ENCODE results near the gene ZSCAN26. TPM values are rescaled to one million over a fixed set of nuclear protein-coding genes. Genes with fewer than 3 reads are reported as not detected.
A peak's percentile ranks its signal among the peaks of the same experiment; 100 is the strongest.
"Not testable (repeated sequence)": the region's sequence is repeated elsewhere in the genome, so short reads cannot be mapped to it uniquely, and the experiment has no call there.

Gene ZSCAN26
- total and polyA plus RNA-seq, 4 donors: 2.8 to 9.7 (median 6.1) TPM

GRCh38 chr6:28303570-28303969 is 36.6 kb downstream of the ZSCAN26 start:
- peaks cover 0 to 8% (median 0%) of the 10 kb centered on the region in 4 donors for H3K36me3 ChIP-seq (ENCODE audit: control insufficient read depth in 4 of 4, insufficient read depth in 3 of 4, low read depth in 1 of 4, low read length in 3 of 4)
- no peak overlapping the region for H3K9ac ChIP-seq (ENCODE audit: low read depth in 1 of 2, low read length in 2 of 2)
- H3K9me3 ChIP-seq (ENCODE audit: control insufficient read depth in 4 of 4, low read length in 3 of 4): peaks cover 0 to 2% (median 0%) of the 10 kb centered on the region in 4 donors
- WGBS: 88% methylated on average over 3 of the region's 3 CpGs
- no peak overlapping the region for H3K27ac ChIP-seq (ENCODE audit: low read depth in 1 of 2, low read length in 2 of 2)
- no peaks in the 10 kb centered on the region for H3K27me3 ChIP-seq (ENCODE audit: control insufficient read depth in 4 of 4, insufficient read depth in 4 of 4, low read length in 3 of 4)
- H3K4me1 ChIP-seq (ENCODE audit: control insufficient read depth in 4 of 4, insufficient read depth in 4 of 4, low read length in 3 of 4): no peaks in the 10 kb centered on the region
- DNase-seq (ENCODE audit: low spot score): no peak
- no peak overlapping the region for H3K4me3 ChIP-seq (ENCODE audit: low read depth in 1 of 3, low read length in 3 of 3)
- TF ChIP-seq HNF4G (IDR thresholded peaks at IDR 0.05) (no peak), SP1 (IDR thresholded peaks at IDR 0.05) (no peak), RXRA (IDR thresholded peaks at IDR 0.05) (no peak)

- DNase-seq (ENCODE audit: low spot score): not testable (repeated sequence)
Measured at GRCh38 chr6:28306363-28306762, 39.4 kb downstream of the ZSCAN26 start.

GRCh38 chr6:28311139-28311823 is 44.3 kb downstream of the ZSCAN26 start:
- no peak for DNase-seq (ENCODE audit: low spot score)
- no peak for TF ChIP-seq YY1 (IDR thresholded peaks at IDR 0.05)
- no peak for TF ChIP-seq TAF1 (conservative IDR thresholded peaks at IDR 0.05)
- TF ChIP-seq RAD21 (IDR thresholded peaks at IDR 0.05): no peak
- no peak for TF ChIP-seq HNF4G (IDR thresholded peaks at IDR 0.05)
- TF ChIP-seq FOXA2 (IDR thresholded peaks at IDR 0.05): no peak
- TF ChIP-seq SP1 (IDR thresholded peaks at IDR 0.05): no peak
- no peak for TF ChIP-seq NR2F2 (IDR thresholded peaks at IDR 0.05)
- no peak for TF ChIP-seq MAX (IDR thresholded peaks at IDR 0.05)
- no peak for TF ChIP-seq HNF4A (conservative IDR thresholded peaks at IDR 0.05)
- Histone ChIP-seq H3K27ac (ENCODE audit: low read depth in 1 of 2, low read length in 2 of 2) (no peak overlapping the region), H3K36me3 (ENCODE audit: control insufficient read depth in 4 of 4, insufficient read depth in 3 of 4, low read depth in 1 of 4, low read length in 3 of 4) (no peaks in the 10 kb centered on the region), H3K9me3 (ENCODE audit: control insufficient read depth in 4 of 4, low read length in 3 of 4) (peaks cover 0 to 6% (median 3%) of the 10 kb centered on the region in 4 donors), H3K27me3 (ENCODE audit: control insufficient read depth in 4 of 4, insufficient read depth in 4 of 4, low read length in 3 of 4) (no peaks in the 10 kb centered on the region), H3K4me3 (ENCODE audit: low read depth in 1 of 3, low read length in 3 of 3) (peak overlapping the region in 1 of 3 donors; percentile 16), H3K4me1 (ENCODE audit: control insufficient read depth in 4 of 4, insufficient read depth in 4 of 4, low read length in 3 of 4) (no peaks in the 10 kb centered on the region), H3K9ac (ENCODE audit: low read depth in 1 of 2, low read length in 2 of 2) (no peak overlapping the region)
- WGBS: 90% methylated on average over 9 of the region's 9 CpGs

More at GRCh38 chr6:28306363-28306762, 39.4 kb downstream of the ZSCAN26 start:
- not testable (repeated sequence) for H3K9me3 ChIP-seq (ENCODE audit: control insufficient read depth in 4 of 4, low read length in 3 of 4); H3K27me3 ChIP-seq (ENCODE audit: control insufficient read depth in 4 of 4, insufficient read depth in 4 of 4, low read length in 3 of 4); H3K9ac ChIP-seq (ENCODE audit: low read depth in 1 of 2, low read length in 2 of 2); H3K27ac ChIP-seq (ENCODE audit: low read depth in 1 of 2, low read length in 2 of 2); H3K4me1 ChIP-seq (ENCODE audit: control insufficient read depth in 4 of 4, insufficient read depth in 4 of 4, low read length in 3 of 4); H3K4me3 ChIP-seq (ENCODE audit: low read depth in 1 of 3, low read length in 3 of 3); H3K36me3 ChIP-seq (ENCODE audit: control insufficient read depth in 4 of 4, insufficient read depth in 3 of 4, low read depth in 1 of 4, low read length in 3 of 4)

GRCh38 chr6:28312939-28313338 is 46.0 kb downstream of the ZSCAN26 start:
- peaks cover 0 to 6% (median 2%) of the 10 kb centered on the region in 4 donors for H3K9me3 ChIP-seq (ENCODE audit: control insufficient read depth in 4 of 4, low read length in 3 of 4)
- H3K36me3 ChIP-seq (ENCODE audit: control insufficient read depth in 4 of 4, insufficient read depth in 3 of 4, low read depth in 1 of 4, low read length in 3 of 4): no peaks in the 10 kb centered on the region
- TF ChIP-seq EGR1 (IDR thresholded peaks at IDR 0.05; ENCODE audit: low read depth in 2 of 2) (no peak), ATF3 (IDR thresholded peaks at IDR 0.05) (no peak), HNF4G (IDR thresholded peaks at IDR 0.05) (no peak), YY1 (IDR thresholded peaks at IDR 0.05) (no peak)
- TF ChIP-seq, protein P1, sequence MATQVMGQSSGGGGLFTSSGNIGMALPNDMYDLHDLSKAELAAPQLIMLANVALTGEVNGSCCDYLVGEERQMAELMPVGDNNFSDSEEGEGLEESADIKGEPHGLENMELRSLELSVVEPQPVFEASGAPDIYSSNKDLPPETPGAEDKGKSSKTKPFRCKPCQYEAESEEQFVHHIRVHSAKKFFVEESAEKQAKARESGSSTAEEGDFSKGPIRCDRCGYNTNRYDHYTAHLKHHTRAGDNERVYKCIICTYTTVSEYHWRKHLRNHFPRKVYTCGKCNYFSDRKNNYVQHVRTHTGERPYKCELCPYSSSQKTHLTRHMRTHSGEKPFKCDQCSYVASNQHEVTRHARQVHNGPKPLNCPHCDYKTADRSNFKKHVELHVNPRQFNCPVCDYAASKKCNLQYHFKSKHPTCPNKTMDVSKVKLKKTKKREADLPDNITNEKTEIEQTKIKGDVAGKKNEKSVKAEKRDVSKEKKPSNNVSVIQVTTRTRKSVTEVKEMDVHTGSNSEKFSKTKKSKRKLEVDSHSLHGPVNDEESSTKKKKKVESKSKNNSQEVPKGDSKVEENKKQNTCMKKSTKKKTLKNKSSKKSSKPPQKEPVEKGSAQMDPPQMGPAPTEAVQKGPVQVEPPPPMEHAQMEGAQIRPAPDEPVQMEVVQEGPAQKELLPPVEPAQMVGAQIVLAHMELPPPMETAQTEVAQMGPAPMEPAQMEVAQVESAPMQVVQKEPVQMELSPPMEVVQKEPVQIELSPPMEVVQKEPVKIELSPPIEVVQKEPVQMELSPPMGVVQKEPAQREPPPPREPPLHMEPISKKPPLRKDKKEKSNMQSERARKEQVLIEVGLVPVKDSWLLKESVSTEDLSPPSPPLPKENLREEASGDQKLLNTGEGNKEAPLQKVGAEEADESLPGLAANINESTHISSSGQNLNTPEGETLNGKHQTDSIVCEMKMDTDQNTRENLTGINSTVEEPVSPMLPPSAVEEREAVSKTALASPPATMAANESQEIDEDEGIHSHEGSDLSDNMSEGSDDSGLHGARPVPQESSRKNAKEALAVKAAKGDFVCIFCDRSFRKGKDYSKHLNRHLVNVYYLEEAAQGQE (IDR thresholded peaks at IDR 0.05): no peak
- no peak overlapping the region for H3K27ac ChIP-seq (ENCODE audit: low read depth in 1 of 2, low read length in 2 of 2)
- H3K27me3 ChIP-seq (ENCODE audit: control insufficient read depth in 4 of 4, insufficient read depth in 4 of 4, low read length in 3 of 4): no peaks in the 10 kb centered on the region
- no peak for DNase-seq (ENCODE audit: low spot score)
- H3K4me3 ChIP-seq (ENCODE audit: low read depth in 1 of 3, low read length in 3 of 3): no peak overlapping the region
- WGBS: 92% methylated on average over 23 of the region's 23 CpGs
- H3K9ac ChIP-seq (ENCODE audit: low read depth in 1 of 2, low read length in 2 of 2): no peak overlapping the region
- no peaks in the 10 kb centered on the region for H3K4me1 ChIP-seq (ENCODE audit: control insufficient read depth in 4 of 4, insufficient read depth in 4 of 4, low read length in 3 of 4)
